Measurements from ENCODE around the gene GREB1. TPM values are rescaled to one million over a fixed set of nuclear protein-coding genes. Genes with fewer than 3 reads are reported as not detected.

Gene GREB1
- polyA plus RNA-seq, 1 donor from 2014 or later: 17.2 TPM

DNA sequence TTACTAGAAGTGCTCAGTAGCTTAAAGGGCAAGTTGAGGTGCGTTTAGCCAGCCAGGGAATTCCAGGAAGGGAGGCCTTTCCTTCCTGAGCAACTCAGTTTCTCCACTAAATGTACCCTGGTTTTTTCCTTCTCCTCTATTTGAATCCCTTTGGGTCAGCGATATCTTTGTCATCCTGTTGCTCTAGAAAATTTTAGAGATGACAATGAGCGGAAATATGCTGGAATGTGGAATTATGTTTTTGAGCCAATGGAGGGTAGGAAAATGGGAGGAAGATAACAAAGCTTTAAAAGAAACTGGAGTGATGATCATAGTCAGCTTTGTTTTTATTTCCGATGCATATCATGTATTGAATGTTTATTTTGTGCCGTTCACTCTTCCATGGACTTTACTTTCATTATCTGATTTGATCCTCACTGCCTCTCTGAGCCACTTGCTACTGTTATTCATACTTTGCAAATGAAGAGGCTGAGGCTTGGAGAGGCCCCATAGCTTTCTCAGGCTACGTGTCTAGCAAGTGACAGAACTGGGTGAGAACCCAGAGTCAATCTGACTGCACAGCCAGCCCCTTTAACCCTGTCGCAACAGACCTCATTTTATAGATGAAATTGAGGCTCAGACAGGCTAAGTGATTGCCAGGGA is 68.8 kb downstream of the GREB1 start:
- Histone ChIP-seq H3K9ac (ENCODE audit: low read length) (no peak overlapping the region), H3F3A (ENCODE audit: insufficient read depth, low read length, poor library complexity, severe bottlenecking) (no peaks in the 10 kb centered on the region), H3K4me3 (ENCODE audit: low read length) (no peak overlapping the region), H3K9me3 (ENCODE audit: low read length) (no peaks in the 10 kb centered on the region), H3K27ac (ENCODE audit: low read length) (no peak overlapping the region), H3K9me2 (ENCODE audit: insufficient read depth, low read length) (no peaks in the 10 kb centered on the region), H3K27me3 (ENCODE audit: insufficient read depth, low read depth, low read length) (no peaks in the 10 kb centered on the region), H4K20me1 (ENCODE audit: insufficient read depth) (no peaks in the 10 kb centered on the region), H3K79me2 (replicated peaks; ENCODE audit: insufficient read depth, low read length) (no peaks in the 10 kb centered on the region), H2AFZ (ENCODE audit: low read depth, low read length) (no peak overlapping the region), H3K36me3 (ENCODE audit: insufficient read depth, low read length) (no peaks in the 10 kb centered on the region), H3K4me2 (ENCODE audit: low read length) (no peak overlapping the region)
- TF ChIP-seq SMC3 (conservative IDR thresholded peaks at IDR 0.05; ENCODE audit: poor library complexity): no peak
- TF ChIP-seq, protein P1, sequence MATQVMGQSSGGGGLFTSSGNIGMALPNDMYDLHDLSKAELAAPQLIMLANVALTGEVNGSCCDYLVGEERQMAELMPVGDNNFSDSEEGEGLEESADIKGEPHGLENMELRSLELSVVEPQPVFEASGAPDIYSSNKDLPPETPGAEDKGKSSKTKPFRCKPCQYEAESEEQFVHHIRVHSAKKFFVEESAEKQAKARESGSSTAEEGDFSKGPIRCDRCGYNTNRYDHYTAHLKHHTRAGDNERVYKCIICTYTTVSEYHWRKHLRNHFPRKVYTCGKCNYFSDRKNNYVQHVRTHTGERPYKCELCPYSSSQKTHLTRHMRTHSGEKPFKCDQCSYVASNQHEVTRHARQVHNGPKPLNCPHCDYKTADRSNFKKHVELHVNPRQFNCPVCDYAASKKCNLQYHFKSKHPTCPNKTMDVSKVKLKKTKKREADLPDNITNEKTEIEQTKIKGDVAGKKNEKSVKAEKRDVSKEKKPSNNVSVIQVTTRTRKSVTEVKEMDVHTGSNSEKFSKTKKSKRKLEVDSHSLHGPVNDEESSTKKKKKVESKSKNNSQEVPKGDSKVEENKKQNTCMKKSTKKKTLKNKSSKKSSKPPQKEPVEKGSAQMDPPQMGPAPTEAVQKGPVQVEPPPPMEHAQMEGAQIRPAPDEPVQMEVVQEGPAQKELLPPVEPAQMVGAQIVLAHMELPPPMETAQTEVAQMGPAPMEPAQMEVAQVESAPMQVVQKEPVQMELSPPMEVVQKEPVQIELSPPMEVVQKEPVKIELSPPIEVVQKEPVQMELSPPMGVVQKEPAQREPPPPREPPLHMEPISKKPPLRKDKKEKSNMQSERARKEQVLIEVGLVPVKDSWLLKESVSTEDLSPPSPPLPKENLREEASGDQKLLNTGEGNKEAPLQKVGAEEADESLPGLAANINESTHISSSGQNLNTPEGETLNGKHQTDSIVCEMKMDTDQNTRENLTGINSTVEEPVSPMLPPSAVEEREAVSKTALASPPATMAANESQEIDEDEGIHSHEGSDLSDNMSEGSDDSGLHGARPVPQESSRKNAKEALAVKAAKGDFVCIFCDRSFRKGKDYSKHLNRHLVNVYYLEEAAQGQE (IDR thresholded peaks at IDR 0.05; ENCODE audit: borderline replicate concordance): no peak
- no peak for TF ChIP-seq MXI1 (conservative IDR thresholded peaks at IDR 0.05; ENCODE audit: poor library complexity, severe bottlenecking)
- no peak for TF ChIP-seq EZH2 (IDR thresholded peaks at IDR 0.05; ENCODE audit: borderline replicate concordance, insufficient read depth, low read length, poor library complexity, severe bottlenecking)
- TF ChIP-seq, protein P2, sequence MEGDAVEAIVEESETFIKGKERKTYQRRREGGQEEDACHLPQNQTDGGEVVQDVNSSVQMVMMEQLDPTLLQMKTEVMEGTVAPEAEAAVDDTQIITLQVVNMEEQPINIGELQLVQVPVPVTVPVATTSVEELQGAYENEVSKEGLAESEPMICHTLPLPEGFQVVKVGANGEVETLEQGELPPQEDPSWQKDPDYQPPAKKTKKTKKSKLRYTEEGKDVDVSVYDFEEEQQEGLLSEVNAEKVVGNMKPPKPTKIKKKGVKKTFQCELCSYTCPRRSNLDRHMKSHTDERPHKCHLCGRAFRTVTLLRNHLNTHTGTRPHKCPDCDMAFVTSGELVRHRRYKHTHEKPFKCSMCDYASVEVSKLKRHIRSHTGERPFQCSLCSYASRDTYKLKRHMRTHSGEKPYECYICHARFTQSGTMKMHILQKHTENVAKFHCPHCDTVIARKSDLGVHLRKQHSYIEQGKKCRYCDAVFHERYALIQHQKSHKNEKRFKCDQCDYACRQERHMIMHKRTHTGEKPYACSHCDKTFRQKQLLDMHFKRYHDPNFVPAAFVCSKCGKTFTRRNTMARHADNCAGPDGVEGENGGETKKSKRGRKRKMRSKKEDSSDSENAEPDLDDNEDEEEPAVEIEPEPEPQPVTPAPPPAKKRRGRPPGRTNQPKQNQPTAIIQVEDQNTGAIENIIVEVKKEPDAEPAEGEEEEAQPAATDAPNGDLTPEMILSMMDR (IDR thresholded peaks at IDR 0.05; ENCODE audit: poor library complexity, severe bottlenecking): no peak
- no peak for TF ChIP-seq RAD21 (conservative IDR thresholded peaks at IDR 0.05)
- TF ChIP-seq POLR2AphosphoS5 (IDR thresholded peaks at IDR 0.05): no peak
- no peak for TF ChIP-seq EP300 (conservative IDR thresholded peaks at IDR 0.05; ENCODE audit: poor library complexity, severe bottlenecking)
- no peak for TF ChIP-seq TAF1 (IDR thresholded peaks at IDR 0.05; ENCODE audit: low read depth)

DNA sequence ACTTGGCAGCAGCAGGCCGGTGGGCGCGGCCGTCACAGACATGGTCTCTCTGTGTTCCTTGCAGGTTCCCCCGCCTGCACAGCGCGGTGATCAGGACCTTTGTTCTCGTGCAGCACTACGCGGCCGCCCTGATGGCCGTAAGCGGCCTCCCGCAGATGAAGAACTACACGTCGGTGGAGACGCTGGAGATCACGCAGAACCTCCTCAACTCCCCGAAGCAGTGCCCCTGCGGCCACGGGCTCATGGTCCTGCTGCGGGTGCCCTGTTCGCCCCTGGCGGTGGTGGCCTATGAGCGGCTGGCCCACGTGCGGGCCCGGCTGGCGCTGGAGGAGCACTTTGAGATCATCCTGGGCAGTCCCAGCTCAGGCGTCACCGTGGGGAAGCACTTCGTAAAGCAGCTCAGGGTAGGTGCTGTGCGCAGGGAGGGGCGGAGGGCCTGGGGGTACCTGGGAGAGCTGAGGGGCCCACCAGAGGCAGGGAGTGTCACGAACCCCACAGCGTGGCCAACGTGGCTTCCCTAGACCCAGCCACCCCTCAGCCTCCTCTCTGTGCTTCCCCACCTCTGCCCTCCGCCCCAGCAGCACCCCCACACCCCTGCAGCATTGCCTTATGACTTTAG is 76.9 kb downstream of the GREB1 start:
- Histone ChIP-seq H2AFZ (ENCODE audit: low read depth, low read length) (no peak overlapping the region), H3K9me3 (ENCODE audit: low read length) (no peaks in the 10 kb centered on the region), H3F3A (ENCODE audit: insufficient read depth, low read length, poor library complexity, severe bottlenecking) (no peaks in the 10 kb centered on the region), H3K4me3 (ENCODE audit: low read length) (no peak overlapping the region), H4K20me1 (ENCODE audit: insufficient read depth) (no peaks in the 10 kb centered on the region), H3K36me3 (ENCODE audit: insufficient read depth, low read length) (no peaks in the 10 kb centered on the region), H3K9me2 (ENCODE audit: insufficient read depth, low read length) (no peaks in the 10 kb centered on the region), H3K27ac (ENCODE audit: low read length) (no peak overlapping the region), H3K4me2 (ENCODE audit: low read length) (no peak overlapping the region), H3K27me3 (ENCODE audit: insufficient read depth, low read depth, low read length) (no peaks in the 10 kb centered on the region), H3K79me2 (replicated peaks; ENCODE audit: insufficient read depth, low read length) (no peaks in the 10 kb centered on the region), H3K9ac (ENCODE audit: low read length) (no peak overlapping the region)
- TF ChIP-seq RAD21 (conservative IDR thresholded peaks at IDR 0.05) (no peak), TAF1 (IDR thresholded peaks at IDR 0.05; ENCODE audit: low read depth) (no peak), POLR2AphosphoS5 (IDR thresholded peaks at IDR 0.05) (no peak)

Data from neural cell (in vitro differentiated cells).